Globus pallidus (tissue), 1 donor: ENCODE measurements around the gene CACNG3.
"Not testable (repeated sequence)": the region's sequence is repeated elsewhere in the genome, so short reads cannot be mapped to it uniquely, and the experiment has no call there.

Experiments used
- DNase-seq: peaks from one replicate; pipeline ENCODE4 v3.0.0-alpha.2; 2015; ENCODE audit warnings: low spot score

The CACNG3 gene

GRCh38 chr16:24279982-24280515 lies 23.9 kb downstream of the CACNG3 start:
- DNase-seq = no peak

DNA sequence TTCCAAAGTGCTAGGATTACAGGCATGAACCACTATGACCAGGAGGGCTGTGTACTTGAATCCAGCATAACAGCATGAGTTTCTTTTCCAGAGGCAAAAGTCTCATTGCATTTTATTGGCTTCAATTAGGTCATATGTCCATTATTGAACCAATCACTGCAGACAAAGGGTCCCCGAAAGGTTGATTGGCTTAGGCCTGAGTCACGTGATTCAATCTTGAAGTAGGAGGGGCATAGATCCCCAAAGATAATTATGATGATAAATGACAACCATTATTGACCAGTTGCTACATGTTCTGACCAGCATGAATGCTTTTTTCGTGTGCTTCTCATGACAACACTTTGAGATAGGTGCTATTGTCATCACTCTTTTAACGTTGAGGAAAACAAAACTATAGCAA lies 25.3 kb downstream of the CACNG3 start:
- no peak for DNase-seq

GRCh38 chr16:24282141-24282540 lies 26.0 kb downstream of the CACNG3 start:
- no peak for DNase-seq

DNA sequence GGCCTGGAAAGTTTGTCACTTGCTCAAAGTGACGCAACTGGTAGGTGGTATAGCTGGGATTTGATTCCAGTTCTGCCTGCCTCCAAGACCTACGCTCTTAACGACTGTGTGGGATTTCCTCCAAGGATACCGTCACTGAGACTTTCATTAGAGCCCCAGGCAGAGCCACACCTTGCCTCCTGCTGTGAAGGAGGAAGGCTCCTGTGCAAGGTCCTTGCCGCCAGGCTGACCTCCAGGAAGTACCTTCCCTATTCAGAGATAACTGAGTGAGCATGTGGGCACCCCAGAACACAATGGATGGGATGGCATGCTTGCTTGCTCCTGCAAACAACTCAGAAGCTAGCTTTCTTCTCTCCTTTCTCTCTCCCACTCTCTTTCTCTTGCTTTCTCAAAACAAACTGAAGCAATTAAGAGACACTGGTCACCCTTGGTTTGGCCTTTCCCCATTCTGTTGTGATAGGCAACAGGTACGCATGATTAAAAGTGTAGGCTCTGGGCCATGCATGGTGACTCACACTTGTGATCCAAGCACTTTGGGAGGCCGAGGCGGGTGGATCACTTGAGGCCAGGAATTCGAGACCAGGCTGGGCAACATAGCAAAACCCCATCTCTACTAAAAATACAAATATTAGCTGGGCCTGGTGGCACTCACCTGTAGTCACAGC lies 30.7 kb downstream of the CACNG3 start:
- DNase-seq = no peak

DNA sequence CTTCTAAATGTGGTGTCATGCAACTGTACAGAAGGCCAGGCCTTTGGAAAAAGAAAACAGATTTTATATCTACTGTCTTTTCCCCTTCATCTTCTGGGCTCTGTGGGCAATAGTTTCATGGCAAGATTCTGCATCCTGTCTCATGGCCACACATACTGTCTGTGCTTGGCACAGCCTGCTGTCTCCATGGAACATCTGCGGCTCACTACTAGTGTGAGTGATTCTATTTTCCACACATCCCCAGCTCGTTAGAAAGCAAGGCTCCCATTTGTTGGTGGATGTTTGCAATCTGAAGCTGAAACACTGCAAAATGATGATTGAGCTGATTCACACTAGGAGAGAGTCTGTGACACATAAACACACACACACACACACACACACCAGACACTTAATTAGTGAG lies 32.4 kb downstream of the CACNG3 start:
- no peak for DNase-seq

DNA sequence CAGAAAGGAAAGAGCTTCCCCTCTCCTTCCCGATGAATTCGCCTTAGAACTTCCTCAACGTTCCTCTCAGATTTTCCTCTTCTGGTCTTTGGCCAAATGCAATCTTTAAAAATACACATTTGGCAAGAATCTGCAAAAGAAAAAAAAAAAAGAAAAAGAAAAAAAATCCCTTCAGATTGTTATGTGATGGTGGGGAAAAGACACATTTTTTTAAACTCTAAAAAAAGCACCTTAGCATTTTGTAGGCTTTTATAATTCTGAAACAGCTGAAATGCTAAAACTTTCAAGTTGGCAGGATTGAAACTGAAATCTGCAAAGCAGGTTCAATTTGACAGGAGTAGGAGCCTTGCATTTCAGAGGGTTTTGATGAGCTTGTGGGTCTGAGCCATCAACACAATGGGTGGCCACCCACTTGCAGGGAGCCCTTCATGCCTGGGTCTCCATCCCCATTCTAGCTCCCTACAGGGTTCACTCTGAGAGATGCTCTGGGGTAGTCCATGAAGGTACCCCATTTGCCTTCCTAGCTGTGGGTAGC lies 33.1 kb downstream of the CACNG3 start:
- no peak for DNase-seq

- DNase-seq = no peak
Measured at GRCh38 chr16:24291932-24292331, 35.8 kb downstream of the CACNG3 start.

- DNase-seq = no peak
Measured at GRCh38 chr16:24294131-24294530, 38.0 kb downstream of the CACNG3 start.

DNA sequence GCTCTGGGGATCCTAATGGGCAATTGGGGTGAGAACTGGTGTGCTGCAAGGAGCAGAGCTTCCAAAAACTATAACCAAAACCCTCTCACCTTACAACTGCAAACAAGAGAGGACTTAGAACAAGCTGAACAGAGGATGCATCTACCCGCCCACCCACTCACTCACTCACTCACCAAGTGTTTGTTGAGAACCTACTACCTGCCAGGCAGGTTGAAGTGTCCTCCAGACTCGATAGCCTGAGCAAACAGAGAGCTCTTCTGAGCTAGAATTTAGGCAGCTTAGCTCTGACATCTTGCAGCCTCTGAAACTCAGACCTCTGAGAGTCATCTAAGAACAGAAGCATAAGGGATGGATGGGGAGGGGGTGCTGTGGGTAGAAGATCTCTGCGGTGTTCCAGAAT lies 41.2 kb downstream of the CACNG3 start:
- DNase-seq = no peak

GRCh38 chr16:24298548-24299167 lies 42.5 kb downstream of the CACNG3 start:
- DNase-seq = no peak

GRCh38 chr16:24300750-24301149 lies 44.6 kb downstream of the CACNG3 start:
- DNase-seq = not testable (repeated sequence)

GRCh38 chr16:24302636-24303035 lies 46.5 kb downstream of the CACNG3 start:
- DNase-seq = no peak

GRCh38 chr16:24308200-24308599 lies 52.1 kb downstream of the CACNG3 start:
- DNase-seq = no peak

DNA sequence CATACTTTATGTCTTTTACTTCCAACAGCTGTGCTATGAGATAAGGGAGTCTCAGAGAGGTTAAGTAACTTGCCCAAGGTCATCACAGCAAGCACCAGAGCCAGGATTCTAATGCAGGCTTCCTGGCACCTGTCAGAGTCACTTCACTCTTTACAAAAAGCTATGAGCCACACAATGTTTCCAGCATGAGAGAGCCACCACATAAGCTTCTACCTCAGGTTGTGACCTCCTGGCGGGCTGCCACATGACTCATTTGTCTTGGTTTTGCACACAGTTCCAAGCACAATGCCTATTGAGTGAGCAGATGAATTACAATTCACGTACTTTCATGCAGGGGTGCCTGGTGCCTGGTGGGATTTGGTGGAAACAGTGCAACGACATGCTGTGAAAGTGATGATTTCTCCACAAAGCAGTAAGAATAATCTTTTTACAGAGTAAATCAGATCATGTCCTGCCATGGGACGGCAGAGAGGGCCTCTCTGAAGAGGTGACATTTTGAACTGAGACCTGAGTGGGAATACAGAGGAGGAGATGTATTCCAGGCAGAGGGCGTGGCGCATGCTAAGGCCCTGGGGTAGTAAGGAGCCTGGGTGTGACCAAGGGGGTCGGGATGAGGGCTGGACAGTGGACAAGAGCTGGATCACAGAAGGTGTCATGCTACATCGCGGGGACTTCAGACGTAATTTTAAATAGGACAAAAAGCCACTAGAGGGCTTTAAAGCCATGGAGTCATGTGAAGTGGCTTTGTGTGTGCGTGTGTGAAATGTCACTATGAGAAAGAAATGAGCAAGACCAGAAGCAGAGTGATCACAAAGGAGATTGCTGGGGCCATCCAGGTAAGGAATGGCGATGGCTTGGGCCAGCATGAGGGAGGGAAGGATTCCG lies 53.4 kb downstream of the CACNG3 start:
- DNase-seq = no peak

DNA sequence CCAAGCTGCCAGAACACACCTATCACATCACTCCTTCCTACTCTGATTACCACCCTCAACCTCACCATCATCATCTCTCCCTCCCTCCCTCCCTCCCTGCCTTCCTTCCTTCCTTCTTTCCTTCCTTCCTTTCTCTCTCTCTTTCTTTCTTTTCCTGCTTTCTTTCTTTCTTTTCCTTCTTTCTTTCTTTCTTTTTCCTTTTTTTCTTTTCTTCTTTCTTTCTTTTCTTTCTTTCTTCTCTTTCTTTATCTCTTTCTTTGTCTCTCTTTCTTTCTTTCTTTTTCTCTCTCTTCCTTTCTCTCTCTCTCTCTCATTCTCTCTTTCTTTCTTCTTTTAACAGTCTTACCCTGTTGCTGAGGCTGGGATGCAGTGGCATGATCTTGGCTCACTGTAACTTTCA lies 59.2 kb downstream of the CACNG3 start:
- DNase-seq = no peak

DNA sequence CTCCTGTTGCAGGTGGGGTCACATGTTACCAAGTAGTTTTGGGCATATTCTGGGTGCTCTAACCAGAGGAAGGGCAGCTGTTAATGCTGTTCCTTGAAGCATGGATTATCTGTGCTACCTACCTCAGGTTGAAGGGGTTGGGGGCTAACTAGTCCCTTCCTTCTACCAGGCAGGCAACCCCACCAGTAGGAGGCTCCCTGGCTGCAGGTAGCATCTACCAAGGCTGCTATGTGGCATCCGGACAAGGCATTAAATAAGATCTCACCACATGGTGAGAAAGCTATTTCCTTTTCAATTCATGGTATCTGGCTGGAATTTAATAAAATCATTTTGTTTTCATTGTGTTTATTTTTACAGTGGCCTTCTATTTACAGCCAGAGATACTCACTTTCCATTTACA lies 62.5 kb downstream of the CACNG3 start:
- no peak for DNase-seq

DNA sequence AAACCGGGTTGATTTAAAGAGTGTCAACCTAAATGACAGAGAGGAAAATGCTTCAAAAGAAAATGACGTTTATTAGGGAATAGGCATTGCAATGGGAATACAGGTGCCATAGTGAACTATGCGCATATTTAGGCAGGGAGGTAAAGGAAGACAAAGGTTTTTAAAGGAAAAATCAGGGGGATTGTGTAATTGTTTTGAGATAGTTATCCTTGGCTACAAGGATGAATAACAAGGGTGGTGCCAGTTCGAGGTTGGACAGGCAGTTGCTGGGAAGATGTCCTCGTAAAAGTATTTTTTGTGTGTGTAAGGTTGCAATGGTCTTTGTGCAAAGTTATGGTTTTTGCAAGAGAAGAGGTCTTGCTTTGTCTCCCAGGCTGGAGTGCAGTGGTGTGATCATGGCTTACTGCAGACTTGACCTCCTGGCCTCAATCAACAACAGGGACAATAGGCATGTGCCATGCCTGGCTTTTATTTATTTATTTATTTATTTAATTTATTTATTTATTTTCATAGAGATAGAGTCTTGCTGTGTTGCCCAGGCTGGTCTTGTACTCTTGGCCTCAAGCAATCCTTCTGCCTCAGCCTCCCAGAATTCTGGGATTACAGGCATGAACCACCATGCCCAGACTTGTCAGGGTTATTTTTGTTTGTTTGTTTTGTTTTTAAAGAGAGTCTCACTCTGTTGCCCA lies 63.1 kb downstream of the CACNG3 start:
- DNase-seq = no peak

- DNase-seq = no peak
Measured at GRCh38 chr16:24322106-24322505, 66.0 kb downstream of the CACNG3 start.

DNA sequence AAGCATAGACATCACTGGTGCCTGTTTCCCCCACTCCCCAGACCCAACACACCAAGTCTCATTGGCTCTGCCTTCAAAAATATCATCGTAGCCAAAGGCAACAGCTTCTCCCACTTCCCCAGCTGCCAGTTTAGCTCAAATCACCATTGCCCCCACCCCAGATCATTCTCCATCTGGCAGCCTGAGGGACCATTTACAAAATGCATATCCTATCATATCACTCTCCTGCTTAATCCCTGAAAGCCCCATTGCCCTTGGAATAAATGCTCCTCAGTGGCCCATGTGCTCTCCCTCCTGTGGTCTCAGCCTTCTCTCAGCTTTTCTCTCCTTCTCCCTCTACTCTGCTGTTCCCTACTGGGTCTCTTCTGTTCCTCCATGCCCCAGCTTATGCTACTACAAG lies 68.3 kb downstream of the CACNG3 start:
- no peak for DNase-seq

- no peak for DNase-seq
Measured at GRCh38 chr16:24328835-24329452, 72.8 kb downstream of the CACNG3 start.

- DNase-seq = no peak
Measured at GRCh38 chr16:24332178-24332577, 76.0 kb downstream of the CACNG3 start.
